DMS153 (cell line): ENCODE results near the gene OR2T5.
"Not testable (repeated sequence)": the region's sequence is repeated elsewhere in the genome, so short reads cannot be mapped to it uniquely, and the experiment has no call there.

Experiments used
- DNase-seq: peaks from one replicate; lab custom pipeline; 2025; lab: John Stamatoyannopoulos, UW

The OR2T5 gene

DNA sequence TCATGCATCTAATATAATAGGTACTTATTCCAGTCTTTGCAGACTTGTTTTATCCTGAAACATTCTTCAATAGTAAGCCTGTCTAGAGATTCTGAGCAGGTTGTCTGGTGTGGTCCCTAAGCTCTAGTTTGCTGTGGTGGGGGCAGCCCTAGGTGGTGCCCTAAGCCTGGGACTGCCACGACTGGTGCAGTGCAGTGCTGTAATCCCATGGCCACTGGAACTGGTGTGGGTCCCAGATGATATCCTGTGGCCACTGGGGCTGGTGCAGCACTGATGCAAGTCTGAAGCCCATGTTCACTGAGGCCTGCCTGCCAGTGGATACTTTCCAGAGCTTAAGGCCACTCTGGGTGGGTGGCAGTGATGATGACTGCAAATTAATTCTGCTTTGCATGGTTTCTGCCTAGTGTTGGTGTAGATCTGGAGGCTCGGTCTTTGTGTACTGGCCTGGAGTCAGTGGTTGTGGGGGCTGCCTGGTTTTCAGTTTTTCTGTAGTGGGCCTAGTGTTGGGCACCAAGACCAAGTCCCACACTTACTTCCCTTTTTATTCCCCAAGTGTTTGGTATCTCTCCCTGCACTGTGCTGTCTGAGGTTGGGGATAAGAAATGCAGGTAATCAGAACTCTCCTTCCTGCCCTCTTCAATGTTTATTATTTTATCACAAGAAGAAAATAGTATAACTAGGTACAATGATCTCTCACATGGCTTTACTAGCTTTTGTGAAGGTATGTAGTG lies 12.1 kb downstream of the OR2T5 start:
- not testable (repeated sequence) for DNase-seq

DNA sequence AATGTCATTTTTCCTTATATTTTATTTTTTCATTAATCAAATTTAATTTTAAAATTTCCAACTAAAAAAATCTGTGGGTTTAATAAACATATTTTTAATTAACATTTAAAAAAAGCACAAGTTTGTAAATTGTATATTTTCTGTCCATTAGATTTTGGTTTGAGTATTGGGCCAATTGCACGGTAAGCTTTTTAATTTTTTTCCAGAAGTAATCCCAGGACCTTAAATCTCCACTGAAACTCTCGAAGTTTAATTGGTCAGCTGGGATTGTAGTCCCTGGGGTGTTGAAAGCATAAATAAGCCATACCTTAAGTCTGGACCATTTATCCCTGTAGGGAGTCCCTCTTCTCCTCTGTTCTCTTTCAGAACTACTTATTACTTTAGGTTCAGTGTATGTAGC lies 19.4 kb downstream of the OR2T5 start, which contains the start of gene OR2G6:
OR2G6 (plus strand) TSS at position 301 of the 400 bp plus-strand sequence. CDS start 13,574 bp downstream, outside the sequence.
- not testable (repeated sequence) for DNase-seq

DNA sequence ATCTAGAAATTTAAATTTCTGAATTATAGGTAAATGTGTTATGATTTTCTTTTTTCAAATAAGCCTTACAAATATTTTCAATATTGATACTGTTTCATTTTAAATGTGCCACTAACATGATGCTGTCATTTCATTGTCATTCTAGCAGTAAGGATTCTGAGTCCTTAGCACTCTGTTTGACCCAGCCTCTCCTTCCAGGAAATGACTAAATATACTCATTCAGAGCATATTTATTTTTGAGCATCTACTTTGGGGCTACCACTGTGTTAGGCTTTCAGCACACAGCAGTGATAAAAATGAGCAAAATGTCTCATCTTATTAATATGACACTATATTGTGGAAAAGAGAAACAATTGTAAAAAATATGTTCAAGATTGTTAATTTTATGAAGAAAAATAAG lies 21.8 kb downstream of the OR2T5 start:
- DNase-seq: not testable (repeated sequence)

DNA sequence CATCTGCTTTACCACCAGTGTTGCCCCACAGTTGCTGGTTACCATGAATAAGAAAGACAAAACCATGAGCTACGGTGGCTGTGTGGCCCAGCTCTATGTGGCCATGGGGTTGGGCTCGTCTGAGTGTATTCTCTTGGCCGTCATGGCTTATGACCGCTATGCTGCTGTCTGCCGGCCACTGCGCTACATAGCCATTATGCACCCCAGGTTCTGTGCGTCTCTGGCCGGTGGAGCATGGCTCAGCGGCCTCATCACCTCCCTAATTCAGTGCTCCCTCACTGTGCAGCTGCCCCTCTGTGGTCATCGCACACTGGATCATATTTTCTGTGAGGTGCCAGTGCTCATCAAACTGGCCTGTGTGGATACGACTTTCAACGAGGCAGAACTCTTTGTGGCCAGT lies 33.5 kb downstream of the OR2T5 start:
- no peak for DNase-seq

DNA sequence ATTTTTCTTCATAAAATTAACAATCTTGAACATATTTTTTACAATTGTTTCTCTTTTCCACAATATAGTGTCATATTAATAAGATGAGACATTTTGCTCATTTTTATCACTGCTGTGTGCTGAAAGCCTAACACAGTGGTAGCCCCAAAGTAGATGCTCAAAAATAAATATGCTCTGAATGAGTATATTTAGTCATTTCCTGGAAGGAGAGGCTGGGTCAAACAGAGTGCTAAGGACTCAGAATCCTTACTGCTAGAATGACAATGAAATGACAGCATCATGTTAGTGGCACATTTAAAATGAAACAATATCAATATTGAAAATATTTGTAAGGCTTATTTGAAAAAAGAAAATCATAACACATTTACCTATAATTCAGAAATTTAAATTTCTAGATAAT lies 49.1 kb downstream of the OR2T5 start:
- not testable (repeated sequence) for DNase-seq
